Lung (tissue), 12 donors: ENCODE data around the gene FZD10. TPM values are rescaled to one million over a fixed set of nuclear protein-coding genes. Genes with fewer than 3 reads are reported as not detected.

Experiments used
- ATAC-seq: fragments of 200-7000 bp; cut with Tn5 transposase; one replicate; pipeline ENCODE4 v1.9.1; 2020; ENCODE audit warnings: moderate number of reproducible peaks; ENCODE audit not compliant: insufficient read depth, low FRiP score
- DNase-seq, 3 donors: peaks; one replicate each; pipeline ENCODE4 v3.0.0-alpha.2; 2013 to 2017
- H3K27ac ChIP-seq, 2 donors: one replicate each; pipeline ENCODE4 v1.5.1; 2013; ENCODE audit warnings: mild to moderate bottlenecking in 2 of 2, moderate library complexity in 2 of 2, control low read depth in 1 of 2, inconsistent platforms in 1 of 2, low read depth in 1 of 2, low read length in 1 of 2
- H3K27me3 ChIP-seq, 3 donors: one replicate each; pipeline ENCODE4 v1.5.1; 2013; ENCODE audit warnings: low read length in 2 of 3; ENCODE audit not compliant: control insufficient read depth in 3 of 3, insufficient read depth in 3 of 3
- H3K36me3 ChIP-seq, 4 donors: one replicate each; pipeline ENCODE4 v1.5.1; 2013; ENCODE audit warnings: low read length in 4 of 4, mild to moderate bottlenecking in 1 of 4, moderate library complexity in 1 of 4; ENCODE audit not compliant: control insufficient read depth in 4 of 4, insufficient read depth in 4 of 4
- H3K4me1 ChIP-seq, 5 donors: one replicate each; pipeline ENCODE4 v1.5.1; 2013; ENCODE audit warnings: low read length in 5 of 5, mild to moderate bottlenecking in 2 of 5, moderate library complexity in 1 of 5; ENCODE audit not compliant: control insufficient read depth in 5 of 5, insufficient read depth in 5 of 5
- H3K4me3 ChIP-seq: one replicate; pipeline ENCODE4 v1.5.1; 2013; ENCODE audit warnings: mild to moderate bottlenecking, control low read depth, moderate library complexity
- H3K9ac ChIP-seq, 2 donors: one replicate each; pipeline ENCODE4 v1.5.1; 2013; ENCODE audit warnings: low read length in 2 of 2, control low read depth in 1 of 2; ENCODE audit not compliant: insufficient read depth in 1 of 2
- H3K9me3 ChIP-seq, 4 donors: one replicate each; pipeline ENCODE4 v1.5.1; 2013; ENCODE audit warnings: low read length in 3 of 4, mild to moderate bottlenecking in 1 of 4, moderate library complexity in 1 of 4; ENCODE audit not compliant: control insufficient read depth in 4 of 4, insufficient read depth in 3 of 4
- CTCF ChIP-seq: IDR thresholded peaks from 2 replicates; pipeline ENCODE4 v1.5.1; 2012; ENCODE audit warnings: mild to moderate bottlenecking; ENCODE audit errors: control extremely low read depth, extremely low read depth
- WGBS, 2 donors: extraction: QIAGEN DNeasy Blood & Tissue Kit; methylation state at CpG; one replicate each; pipeline ENCODE4 v1.1.7; 2013; 5-methylcytosine and 5-hydroxymethylcytosine counted together
- polyA plus RNA-seq, 2 donors: library from polyadenylated mRNA; stranded (reverse); fragments of 200-250 nt; gene quantifications; one replicate each; pipeline ENCODE4 v1.2.1, GENCODE V29; 2013
- total RNA-seq, 2 donors: library from RNA; depleted of rRNA in 1 of 2; stranded (reverse); fragments of >200 nt in 1 of 2; gene quantifications; one replicate each; pipeline ENCODE4 v1.2.1, GENCODE V29; 2014 to 2021
- donor health status: control.
- donor health status: control.
- donor health status: Bipolar disorder and iron deficiency.
- donor health status: healthy.
- donor health status: DM: yes; HTN: yes; CAD: no.

FZD10 gene
- total and polyA plus RNA-seq, 4 donors, result 0.49 to 1.8 (median 1.1) TPM

- 29 to 39% methylated on average over 18 of the region's 18 CpGs for WGBS, 2 donors
- Histone ChIP-seq H3K4me1 (peaks cover 0 to 24% (median 0%) of the 10 kb centered on the region in 5 donors), H3K9me3 (peaks cover 0 to 12% (median 0%) of the 10 kb centered on the region in 4 donors), H3K4me3 (no peak overlapping the region), H3K9ac (no peak overlapping the region), H3K36me3 (no peaks in the 10 kb centered on the region), H3K27ac (no peak overlapping the region), H3K27me3 (peaks cover 26 to 79% (median 60%) of the 10 kb centered on the region in 3 donors)
- no peak for DNase-seq
- ATAC-seq, result no peak
- no peak for TF ChIP-seq CTCF
Measured at GRCh38 chr12:130164216-130164542, 1.9 kb downstream of the FZD10 start.

- Histone ChIP-seq H3K27me3 (peaks cover 26 to 80% (median 59%) of the 10 kb centered on the region in 3 donors), H3K36me3 (no peaks in the 10 kb centered on the region), H3K9ac (no peak overlapping the region), H3K4me3 (no peak overlapping the region), H3K9me3 (peaks cover 0 to 12% (median 0%) of the 10 kb centered on the region in 4 donors), H3K4me1 (peaks cover 0 to 24% (median 0%) of the 10 kb centered on the region in 5 donors), H3K27ac (no peak overlapping the region)
- ATAC-seq, result no peak
- DNase-seq, result no peak
- TF ChIP-seq CTCF, result no peak
- 36 to 50% methylated on average over 5 of the region's 5 CpGs for WGBS, 2 donors
Measured at GRCh38 chr12:130164936-130165335, 2.7 kb downstream of the FZD10 start.

- DNase-seq (no peak), ATAC-seq (no peak)
- WGBS, 2 donors, result 46 to 69% methylated on average over 2 of the region's 2 CpGs
- no peak for TF ChIP-seq CTCF
- Histone ChIP-seq H3K9ac (no peak overlapping the region), H3K36me3 (no peaks in the 10 kb centered on the region), H3K27ac (no peak overlapping the region), H3K9me3 (peaks cover 0 to 12% (median 0%) of the 10 kb centered on the region in 4 donors), H3K4me3 (no peak overlapping the region), H3K27me3 (peaks cover 19 to 82% (median 61%) of the 10 kb centered on the region in 3 donors), H3K4me1 (peaks cover 0 to 13% (median 0%) of the 10 kb centered on the region in 5 donors)
Measured at GRCh38 chr12:130166306-130166705, 4.0 kb downstream of the FZD10 start.

- Histone ChIP-seq H3K4me3 (no peak overlapping the region), H3K27ac (no peak overlapping the region), H3K9ac (no peak overlapping the region), H3K36me3 (no peaks in the 10 kb centered on the region), H3K27me3 (peaks cover 11 to 87% (median 61%) of the 10 kb centered on the region in 3 donors), H3K9me3 (peaks cover 0 to 15% (median 0%) of the 10 kb centered on the region in 4 donors), H3K4me1 (peaks cover 0 to 9% (median 0%) of the 10 kb centered on the region in 5 donors)
- 70 to 83% methylated on average over 1 of the region's 1 CpG for WGBS, 2 donors
- DNase-seq, result no peak
- no peak for ATAC-seq
- TF ChIP-seq CTCF, result no peak
Measured at GRCh38 chr12:130167537-130167936, 5.3 kb downstream of the FZD10 start.
